Sigmoid colon (tissue), 7 donors: ENCODE results near the gene DNM2. TPM values are rescaled to one million over a fixed set of nuclear protein-coding genes. Genes with fewer than 3 reads are reported as not detected.

ENCODE experiments used
- DNase-seq: peaks from one replicate; pipeline ENCODE4 v3.0.0-alpha.2; 2019
- H3K27ac ChIP-seq, 4 donors: fragments of 200-600 bp; sonication (generic); one replicate each; pipeline ENCODE4 v1.5.1; 2016 to 2019; ENCODE audit warnings: mild to moderate bottlenecking in 1 of 4
- H3K27me3 ChIP-seq, 3 donors: fragments of 200-600 bp; sonication (generic); one replicate each; pipeline ENCODE4 v1.5.1; 2019; ENCODE audit warnings: mild to moderate bottlenecking in 1 of 3
- H3K36me3 ChIP-seq, 4 donors: fragments of 200-600 bp; sonication (generic); one replicate each; pipeline ENCODE4 v1.5.1; 2016 to 2019
- H3K4me1 ChIP-seq, 4 donors: fragments of 200-600 bp; sonication (generic); one replicate each; pipeline ENCODE4 v1.5.1; 2017 to 2019
- H3K4me3 ChIP-seq, 4 donors: fragments of 200-600 bp; sonication (generic); one replicate each; pipeline ENCODE4 v1.5.1; 2017 to 2019; ENCODE audit warnings: mild to moderate bottlenecking in 2 of 4, moderate library complexity in 1 of 4
- H3K9me3 ChIP-seq, 4 donors: fragments of 200-600 bp in 3 of 4; sonication (generic) in 3 of 4; one replicate each; pipeline versions ENCODE4 v1.5.1 to v1.6.1; 2013 to 2019
- EP300 ChIP-seq, 4 donors: sonication (generic); formaldehyde crosslinking; IDR thresholded peaks; one replicate each; pipeline ENCODE4 v1.6.1; 2017; ENCODE audit warnings: antibody characterized with exemption in 4 of 4
- POLR2A ChIP-seq, 2 donors: fragments of 450-650 bp; IDR thresholded peaks; one replicate each; pipeline ENCODE4 v1.6.1; 2016; ENCODE audit warnings: antibody characterized with exemption in 2 of 2, mild to moderate bottlenecking in 2 of 2, moderate library complexity in 2 of 2
- POLR2AphosphoS5 ChIP-seq, 4 donors: sonication (generic); formaldehyde crosslinking; IDR thresholded peaks; one replicate each; pipeline ENCODE4 v1.6.1; 2017; ENCODE audit warnings: antibody characterized with exemption in 4 of 4
- WGBS, 2 donors: extraction: QIAGEN DNeasy Blood & Tissue Kit; methylation state at CpG; one replicate each; pipeline ENCODE4 v1.1.7; 2013; 5-methylcytosine and 5-hydroxymethylcytosine counted together
- intact Hi-C: fragments of 100-400 bp; cut with DNase I; formaldehyde crosslinking; loops from one replicate; pipeline ENCODE4 v1.15.1; 2023
- polyA plus RNA-seq, 3 donors: library from polyadenylated mRNA; stranded (reverse); fragments of 200-250 nt; gene quantifications; one replicate each; pipeline ENCODE4 v1.2.3, GENCODE V29; 2013
- total RNA-seq, 4 donors: library from RNA; depleted of rRNA; stranded (reverse); fragments of >200 nt; gene quantifications; one replicate each; pipeline ENCODE4 v1.1.0, GENCODE V29; 2016
- TF ChIP-seq, protein P1 (sequence below), 4 experiments: fragments of 450-650 bp in 3 of 4; fragments of 200-600 bp in 1 of 4; IDR thresholded peaks; one replicate each; pipeline ENCODE4 v1.5.1; 2016 to 2019; ENCODE audit warnings: antibody characterized with exemption in 4 of 4, mild to moderate bottlenecking in 3 of 4, moderate library complexity in 2 of 4
- donor health status: healthy with polysubstance abuse.
- donor health status: Bipolar disorder and iron deficiency.
- donor health status: healthy.

Gene DNM2
- total and polyA plus RNA-seq, 7 donors, result 53.2 to 326 (median 96.7) TPM

DNA sequence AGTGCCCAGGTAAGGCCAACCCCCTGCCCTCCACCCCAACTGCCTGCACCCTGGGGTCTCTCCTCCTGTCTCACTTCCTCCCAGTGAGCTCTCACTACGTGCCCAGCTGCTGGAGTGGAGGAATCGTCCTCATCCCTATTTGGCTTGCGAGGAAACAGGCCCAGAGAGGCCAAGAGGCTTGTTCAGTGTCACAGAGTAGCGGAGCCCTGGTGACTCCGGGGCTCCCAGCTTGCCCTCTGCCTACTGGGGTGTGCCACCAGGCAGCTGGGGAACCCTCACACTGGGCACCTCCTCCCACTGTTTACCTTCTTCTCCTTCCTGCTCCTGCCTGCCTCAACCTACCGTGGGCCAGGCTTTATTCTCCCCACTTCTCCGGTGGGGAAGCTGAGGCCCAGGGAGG is 112.5 kb downstream of the DNM2 start:
- Histone ChIP-seq H3K36me3 (peaks cover 7 to 86% (median 37%) of the 10 kb centered on the region in 4 donors), H3K27me3 (no peaks in the 10 kb centered on the region), H3K27ac (no peak overlapping the region), H3K4me1 (peaks cover 0 to 4% (median 0%) of the 10 kb centered on the region in 4 donors), H3K9me3 (no peaks in the 10 kb centered on the region), H3K4me3 (no peak overlapping the region)
- WGBS, 2 donors, result 87 to 90% methylated on average over 7 of the region's 7 CpGs
- TF ChIP-seq POLR2AphosphoS5 (IDR thresholded peaks at IDR 0.05) (no peak), EP300 (IDR thresholded peaks at IDR 0.05) (no peak), POLR2A (IDR thresholded peaks at IDR 0.05) (no peak)
- TF ChIP-seq, protein P1, sequence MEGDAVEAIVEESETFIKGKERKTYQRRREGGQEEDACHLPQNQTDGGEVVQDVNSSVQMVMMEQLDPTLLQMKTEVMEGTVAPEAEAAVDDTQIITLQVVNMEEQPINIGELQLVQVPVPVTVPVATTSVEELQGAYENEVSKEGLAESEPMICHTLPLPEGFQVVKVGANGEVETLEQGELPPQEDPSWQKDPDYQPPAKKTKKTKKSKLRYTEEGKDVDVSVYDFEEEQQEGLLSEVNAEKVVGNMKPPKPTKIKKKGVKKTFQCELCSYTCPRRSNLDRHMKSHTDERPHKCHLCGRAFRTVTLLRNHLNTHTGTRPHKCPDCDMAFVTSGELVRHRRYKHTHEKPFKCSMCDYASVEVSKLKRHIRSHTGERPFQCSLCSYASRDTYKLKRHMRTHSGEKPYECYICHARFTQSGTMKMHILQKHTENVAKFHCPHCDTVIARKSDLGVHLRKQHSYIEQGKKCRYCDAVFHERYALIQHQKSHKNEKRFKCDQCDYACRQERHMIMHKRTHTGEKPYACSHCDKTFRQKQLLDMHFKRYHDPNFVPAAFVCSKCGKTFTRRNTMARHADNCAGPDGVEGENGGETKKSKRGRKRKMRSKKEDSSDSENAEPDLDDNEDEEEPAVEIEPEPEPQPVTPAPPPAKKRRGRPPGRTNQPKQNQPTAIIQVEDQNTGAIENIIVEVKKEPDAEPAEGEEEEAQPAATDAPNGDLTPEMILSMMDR (IDR thresholded peaks at IDR 0.05), result no peak
- intact Hi-C loops, result loop anchor here (10.0 kb wide), 1 partner anchor 116 kb away; the partner anchor contains the start of gene DNM2
- no peak for DNase-seq

GRCh38 chr19:10830931-10831779 is 113.3 kb downstream of the DNM2 start:
- intact Hi-C loops, result loop anchor here (10.0 kb wide), 1 partner anchor 116 kb away; the partner anchor contains the start of gene DNM2
- H3K4me1 ChIP-seq, result peaks cover 0 to 6% (median 0%) of the 10 kb centered on the region in 4 donors
- H3K27ac ChIP-seq, result no peak overlapping the region
- no peak for DNase-seq
- no peaks in the 10 kb centered on the region for H3K9me3 ChIP-seq
- H3K27me3 ChIP-seq, result no peaks in the 10 kb centered on the region
- H3K4me3 ChIP-seq, result no peak overlapping the region
- TF ChIP-seq POLR2A (IDR thresholded peaks at IDR 0.05) (no peak), POLR2AphosphoS5 (IDR thresholded peaks at IDR 0.05) (no peak), EP300 (IDR thresholded peaks at IDR 0.05) (no peak)
- TF ChIP-seq, protein P1 (IDR thresholded peaks at IDR 0.05), result no peak
- peaks cover 7 to 78% (median 29%) of the 10 kb centered on the region in 4 donors for H3K36me3 ChIP-seq
- 87 to 91% methylated on average over 33 of the region's 33 CpGs for WGBS, 2 donors

DNA sequence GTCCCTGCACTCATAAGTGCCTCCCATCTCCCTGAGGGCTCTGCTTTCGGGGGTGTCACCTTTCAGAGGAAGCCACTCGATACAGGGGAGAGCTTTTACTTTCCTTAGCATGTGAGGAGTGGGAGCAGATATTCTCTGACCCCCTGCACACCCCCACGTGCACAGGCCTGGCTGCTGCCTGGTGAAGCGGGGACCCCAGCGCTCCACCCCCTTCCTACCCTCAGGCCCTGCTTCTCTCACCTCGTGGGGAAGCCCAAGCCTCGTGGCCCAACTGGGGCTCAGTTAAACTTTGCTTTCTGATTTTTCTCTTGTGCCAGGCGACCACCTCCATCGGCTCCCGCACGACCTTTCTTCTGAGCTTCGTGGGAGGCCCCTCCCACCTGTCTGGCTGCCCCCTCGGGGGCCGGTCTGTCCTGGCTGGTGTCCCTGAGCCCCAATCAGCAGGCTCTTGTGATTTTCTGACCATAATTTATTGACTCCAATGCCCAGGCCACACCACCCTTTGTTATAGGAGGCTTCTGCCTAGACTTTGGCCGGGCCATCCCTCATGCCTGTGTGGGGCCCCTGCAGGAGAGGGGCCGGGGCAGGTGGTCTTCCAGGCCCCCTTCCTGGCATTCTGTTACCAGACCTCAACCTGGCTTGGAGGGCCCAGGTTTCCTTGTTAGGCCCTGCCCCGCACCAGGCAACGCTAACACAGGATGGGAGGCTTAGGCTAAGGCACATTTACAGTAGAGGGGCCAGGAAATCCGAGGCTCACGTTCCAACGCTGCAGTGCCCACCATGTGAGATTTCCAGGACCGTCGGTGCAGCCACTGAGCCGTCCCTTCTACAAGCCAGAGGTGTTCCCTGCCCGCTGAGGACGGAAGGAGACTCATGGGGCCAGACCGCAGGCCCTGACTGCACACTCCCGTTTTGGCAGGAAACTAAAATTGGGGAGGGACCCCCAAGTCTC is 114.4 kb downstream of the DNM2 start:
- 82 to 85% methylated on average over 28 of the region's 28 CpGs for WGBS, 2 donors
- DNase-seq, result no peak
- H3K4me1 ChIP-seq, result peaks cover 0 to 11% (median 6%) of the 10 kb centered on the region in 4 donors
- H3K27ac ChIP-seq, result no peak overlapping the region
- intact Hi-C loops, result loop anchor here (10.0 kb wide), 1 partner anchor 117 kb away; the partner anchor contains the start of gene DNM2
- no peaks in the 10 kb centered on the region for H3K27me3 ChIP-seq
- no peak overlapping the region for H3K4me3 ChIP-seq
- peaks cover 0 to 4% (median 0%) of the 10 kb centered on the region in 4 donors for H3K9me3 ChIP-seq
- TF ChIP-seq, protein P1 (IDR thresholded peaks at IDR 0.05), result no peak
- TF ChIP-seq POLR2A (IDR thresholded peaks at IDR 0.05) (no peak), EP300 (IDR thresholded peaks at IDR 0.05) (no peak), POLR2AphosphoS5 (IDR thresholded peaks at IDR 0.05) (no peak)
- peaks cover 0 to 67% (median 24%) of the 10 kb centered on the region in 4 donors for H3K36me3 ChIP-seq

DNA sequence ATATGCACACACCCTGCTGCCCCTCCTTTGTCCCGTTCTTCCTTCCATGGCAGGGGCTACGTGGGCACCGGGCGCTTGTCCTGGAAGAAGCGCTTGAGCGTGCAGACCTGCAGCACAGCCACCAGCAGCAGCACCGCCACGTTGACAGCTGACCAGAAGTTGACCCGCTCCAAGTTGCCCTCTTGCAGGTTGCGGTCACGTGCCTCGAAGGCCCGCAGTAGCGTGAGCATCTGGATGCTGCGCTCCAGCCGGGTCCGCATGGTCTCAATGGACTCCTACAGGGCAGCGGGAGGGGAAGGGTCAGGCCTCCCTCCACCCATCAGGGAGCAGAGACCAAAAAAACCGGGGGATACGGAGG is 115.0 kb downstream of the DNM2 start:
- Histone ChIP-seq H3K27ac (no peak overlapping the region), H3K4me3 (no peak overlapping the region), H3K9me3 (peaks cover 0 to 4% (median 0%) of the 10 kb centered on the region in 4 donors), H3K36me3 (peaks cover 0 to 60% (median 21%) of the 10 kb centered on the region in 4 donors), H3K4me1 (peaks cover 0 to 11% (median 6%) of the 10 kb centered on the region in 4 donors), H3K27me3 (no peaks in the 10 kb centered on the region)
- intact Hi-C loops, result loop anchor here (10.0 kb wide), 1 partner anchor 118 kb away; the partner anchor contains the start of gene DNM2
- TF ChIP-seq EP300 (IDR thresholded peaks at IDR 0.05) (no peak), POLR2AphosphoS5 (IDR thresholded peaks at IDR 0.05) (no peak), POLR2A (IDR thresholded peaks at IDR 0.05) (no peak)
- TF ChIP-seq, protein P1 (IDR thresholded peaks at IDR 0.05), result no peak
- WGBS, 2 donors, result 87% methylated on average over 20 of the region's 20 CpGs
- DNase-seq, result no peak
